D721Med (cell line): ENCODE measurements around the gene GLA.

ENCODE experiments used
- DNase-seq: peaks from one replicate; pipeline ENCODE4 v3.0.0; 2011; ENCODE audit warnings: low spot score; ENCODE audit not compliant: insufficient read length
- FAIRE-seq: peaks from 2 replicates; lab custom pipeline; 2011; peaks lifted over from hg19 to GRCh38; lab: Jason Lieb, UNC
- CTCF ChIP-seq: IDR thresholded peaks from 2 replicates; pipeline ENCODE4 v1.5.1; 2012; ENCODE audit warnings: mild to moderate bottlenecking, control low read depth; ENCODE audit not compliant: insufficient read depth; ENCODE audit errors: missing control alignments

GLA gene

GRCh38 chrX:101398694-101399093 is 9.0 kb downstream of the GLA start:
- FAIRE-seq (no peak), DNase-seq (no peak)
- no peak for TF ChIP-seq CTCF

- DNase-seq (no peak), FAIRE-seq (no peak)
- TF ChIP-seq CTCF = no peak
Measured at GRCh38 chrX:101397779-101398178, 9.9 kb downstream of the GLA start.

GRCh38 chrX:101395789-101396188 is 11.9 kb downstream of the GLA start:
- TF ChIP-seq CTCF = no peak
- FAIRE-seq (no peak), DNase-seq (no peak)

GRCh38 chrX:101394372-101394771 is 13.4 kb downstream of the GLA start:
- FAIRE-seq = no peak
- no peak for TF ChIP-seq CTCF

GRCh38 chrX:101393530-101394305 is 14.0 kb downstream of the GLA start:
- DNase-seq = no peak
- FAIRE-seq = no peak
- no peak for TF ChIP-seq CTCF

More at GRCh38 chrX:101394372-101394771, 13.4 kb downstream of the GLA start:
- no peak for DNase-seq

- no peak for DNase-seq
- no peak for TF ChIP-seq CTCF
- no peak for FAIRE-seq
Measured at GRCh38 chrX:101391831-101392230, 15.9 kb downstream of the GLA start.
